Sigmoid colon (tissue), 3 donors: ENCODE data around the gene ABLIM2.

Experiments used
- POLR2A ChIP-seq, 2 donors: fragments of 450-650 bp; IDR thresholded peaks; one replicate each; pipeline ENCODE4 v1.6.1; 2016; ENCODE audit warnings: antibody characterized with exemption in 2 of 2, mild to moderate bottlenecking in 2 of 2, moderate library complexity in 2 of 2
- TF ChIP-seq, protein P1 (sequence below), 4 experiments: fragments of 450-650 bp in 3 of 4; fragments of 200-600 bp in 1 of 4; IDR thresholded peaks; one replicate each; pipeline ENCODE4 v1.5.1; 2016 to 2019; ENCODE audit warnings: antibody characterized with exemption in 4 of 4, mild to moderate bottlenecking in 3 of 4, moderate library complexity in 2 of 4

DNA sequence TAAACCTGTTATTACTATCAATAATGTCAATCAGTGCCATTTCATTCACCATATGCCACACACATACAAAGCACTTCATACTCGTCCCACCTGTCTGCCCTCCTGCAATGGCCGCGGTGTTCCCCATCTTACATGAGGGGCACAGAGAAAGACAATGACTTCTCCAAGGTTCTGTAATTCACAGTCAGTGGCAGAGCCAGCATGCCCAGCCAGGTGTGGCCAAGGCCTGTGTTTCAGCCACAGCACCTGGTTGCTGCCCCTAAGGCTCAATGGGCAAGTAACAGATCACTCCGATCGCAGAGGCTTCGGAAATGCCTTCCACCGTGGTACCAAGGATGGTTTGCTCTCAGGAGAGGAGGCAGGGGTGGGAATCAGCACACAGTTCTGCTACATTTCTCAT, 229.9 kb downstream of the ABLIM2 start:
- TF ChIP-seq POLR2A (IDR thresholded peaks at IDR 0.05) = no peak
- TF ChIP-seq, protein P1, sequence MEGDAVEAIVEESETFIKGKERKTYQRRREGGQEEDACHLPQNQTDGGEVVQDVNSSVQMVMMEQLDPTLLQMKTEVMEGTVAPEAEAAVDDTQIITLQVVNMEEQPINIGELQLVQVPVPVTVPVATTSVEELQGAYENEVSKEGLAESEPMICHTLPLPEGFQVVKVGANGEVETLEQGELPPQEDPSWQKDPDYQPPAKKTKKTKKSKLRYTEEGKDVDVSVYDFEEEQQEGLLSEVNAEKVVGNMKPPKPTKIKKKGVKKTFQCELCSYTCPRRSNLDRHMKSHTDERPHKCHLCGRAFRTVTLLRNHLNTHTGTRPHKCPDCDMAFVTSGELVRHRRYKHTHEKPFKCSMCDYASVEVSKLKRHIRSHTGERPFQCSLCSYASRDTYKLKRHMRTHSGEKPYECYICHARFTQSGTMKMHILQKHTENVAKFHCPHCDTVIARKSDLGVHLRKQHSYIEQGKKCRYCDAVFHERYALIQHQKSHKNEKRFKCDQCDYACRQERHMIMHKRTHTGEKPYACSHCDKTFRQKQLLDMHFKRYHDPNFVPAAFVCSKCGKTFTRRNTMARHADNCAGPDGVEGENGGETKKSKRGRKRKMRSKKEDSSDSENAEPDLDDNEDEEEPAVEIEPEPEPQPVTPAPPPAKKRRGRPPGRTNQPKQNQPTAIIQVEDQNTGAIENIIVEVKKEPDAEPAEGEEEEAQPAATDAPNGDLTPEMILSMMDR (IDR thresholded peaks at IDR 0.05) = no peak
